Astrocyte (in vitro differentiated cells and primary cell): ENCODE results near the gene COPS9.

Experiments used
- EZH2 ChIP-seq: IDR thresholded peaks from 2 replicates; pipeline ENCODE4 v1.6.1; 2012; ENCODE audit warnings: mild to moderate bottlenecking, low read length, inconsistent platforms; ENCODE audit not compliant: insufficient read depth
- TF ChIP-seq, protein P1 (sequence below): IDR thresholded peaks from 2 replicates; pipeline ENCODE4 v1.5.1; 2011; ENCODE audit warnings: low read depth, mild to moderate bottlenecking, inconsistent platforms, low read length, moderate library complexity; ENCODE audit not compliant: insufficient read depth

DNA sequence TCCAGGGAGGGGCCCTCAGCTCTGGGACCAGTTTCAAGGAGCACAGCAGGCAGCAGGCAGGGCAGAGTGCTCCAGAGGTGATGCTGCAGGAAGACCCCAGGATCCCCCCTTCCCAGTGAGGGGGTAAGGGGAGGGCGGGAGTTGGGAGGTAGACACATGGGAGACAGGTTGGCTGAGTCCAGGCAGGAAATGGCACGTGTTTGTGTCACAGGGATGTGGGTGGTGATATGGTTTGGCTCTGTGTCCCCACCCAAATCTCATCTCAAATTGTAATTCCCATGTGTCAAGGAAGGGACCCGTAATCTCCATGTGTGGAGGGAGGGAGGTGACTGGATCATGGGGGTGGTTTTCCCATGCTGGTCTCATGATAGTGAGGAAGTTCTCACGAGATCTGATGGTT lies 29.6 kb upstream of the COPS9 start:
- TF ChIP-seq, protein P1, sequence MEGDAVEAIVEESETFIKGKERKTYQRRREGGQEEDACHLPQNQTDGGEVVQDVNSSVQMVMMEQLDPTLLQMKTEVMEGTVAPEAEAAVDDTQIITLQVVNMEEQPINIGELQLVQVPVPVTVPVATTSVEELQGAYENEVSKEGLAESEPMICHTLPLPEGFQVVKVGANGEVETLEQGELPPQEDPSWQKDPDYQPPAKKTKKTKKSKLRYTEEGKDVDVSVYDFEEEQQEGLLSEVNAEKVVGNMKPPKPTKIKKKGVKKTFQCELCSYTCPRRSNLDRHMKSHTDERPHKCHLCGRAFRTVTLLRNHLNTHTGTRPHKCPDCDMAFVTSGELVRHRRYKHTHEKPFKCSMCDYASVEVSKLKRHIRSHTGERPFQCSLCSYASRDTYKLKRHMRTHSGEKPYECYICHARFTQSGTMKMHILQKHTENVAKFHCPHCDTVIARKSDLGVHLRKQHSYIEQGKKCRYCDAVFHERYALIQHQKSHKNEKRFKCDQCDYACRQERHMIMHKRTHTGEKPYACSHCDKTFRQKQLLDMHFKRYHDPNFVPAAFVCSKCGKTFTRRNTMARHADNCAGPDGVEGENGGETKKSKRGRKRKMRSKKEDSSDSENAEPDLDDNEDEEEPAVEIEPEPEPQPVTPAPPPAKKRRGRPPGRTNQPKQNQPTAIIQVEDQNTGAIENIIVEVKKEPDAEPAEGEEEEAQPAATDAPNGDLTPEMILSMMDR: no peak
- TF ChIP-seq EZH2: no peak
